GM19455 (cell line): ENCODE results near the gene NINL.
"Not testable (repeated sequence)": the region's sequence is repeated elsewhere in the genome, so short reads cannot be mapped to it uniquely, and the experiment has no call there.

Source experiments
- ATAC-seq: cut with Tn5 transposase; IDR thresholded peaks from one replicate; pipeline ENCODE4 v1.9.1; 2021; ENCODE audit not compliant: unreplicated experiment

NINL gene

GRCh38 chr20:25600632-25601031 lies 15.3 kb upstream of the NINL start:
- no peak for ATAC-seq

- no peak for ATAC-seq
Measured at GRCh38 chr20:25592135-25592852, 7.0 kb upstream of the NINL start.

- ATAC-seq: not testable (repeated sequence)
Measured at GRCh38 chr20:25590778-25591177, 5.4 kb upstream of the NINL start.

DNA sequence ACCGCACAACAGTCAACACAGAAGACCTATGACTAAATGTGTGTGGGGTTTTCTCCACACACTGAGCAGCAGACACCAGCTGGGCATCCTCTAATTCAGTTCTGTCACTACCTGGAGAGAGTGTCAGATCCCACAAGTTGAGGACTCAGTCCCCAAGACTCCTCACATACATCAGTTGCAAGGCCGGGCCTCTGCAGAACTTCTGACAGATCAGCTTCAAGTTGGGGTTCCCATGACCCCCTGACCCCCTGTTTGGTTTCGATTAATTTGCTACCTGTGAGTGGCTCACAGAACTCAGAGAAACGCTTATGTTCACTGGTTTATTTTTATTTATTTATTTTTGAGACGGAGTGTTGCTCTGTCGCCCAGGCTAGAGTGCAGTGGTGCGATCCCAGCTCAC lies 3.2 kb upstream of the NINL start:
- ATAC-seq: no peak

DNA sequence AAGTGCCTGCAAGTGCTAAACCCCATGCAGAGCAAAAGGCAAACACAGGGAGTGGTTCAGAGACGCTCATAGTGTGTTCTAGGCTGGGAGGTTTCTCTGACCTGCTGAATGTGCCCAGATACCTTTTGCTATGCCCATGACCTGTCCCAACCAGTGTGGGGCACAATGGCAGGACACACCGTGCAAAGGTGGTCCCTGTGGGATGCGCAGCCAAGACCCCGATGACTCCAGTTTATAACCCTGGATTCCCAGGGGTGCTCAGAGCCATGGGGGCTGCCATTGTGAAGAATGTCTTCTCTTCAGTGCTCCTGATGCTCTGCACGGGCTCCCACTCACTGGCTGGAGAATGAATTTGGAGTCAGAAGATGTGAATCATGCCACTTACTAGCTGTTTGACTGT lies 2.2 kb upstream of the NINL start:
- no peak for ATAC-seq

- ATAC-seq: no peak
Measured at GRCh38 chr20:25586877-25587276, 1.5 kb upstream of the NINL start.

GRCh38 chr20:25583607-25584006 lies 1.7 kb downstream of the NINL start:
- ATAC-seq: not testable (repeated sequence)

DNA sequence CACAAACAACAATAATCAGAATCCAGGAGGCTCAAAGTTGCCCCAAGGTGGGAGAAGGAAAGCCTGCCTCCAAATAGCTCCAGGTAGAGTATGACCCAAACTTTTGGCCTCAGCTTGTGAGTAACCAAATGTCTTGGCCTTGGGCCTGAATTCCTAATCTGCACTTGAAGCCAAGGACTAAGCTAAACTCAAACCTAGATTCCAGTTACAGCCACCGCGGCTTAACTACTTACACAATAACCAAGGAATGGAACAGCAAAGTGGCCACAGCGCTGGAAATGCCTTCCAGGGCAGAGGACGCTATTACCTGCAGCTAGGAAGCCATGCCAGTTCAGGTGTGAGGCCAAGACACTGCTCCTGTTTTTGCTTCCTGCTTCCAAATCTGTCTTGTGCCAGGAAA lies 4.6 kb downstream of the NINL start:
- no peak for ATAC-seq

GRCh38 chr20:25579081-25579770 lies 6.1 kb downstream of the NINL start:
- ATAC-seq: no peak

- ATAC-seq: no peak
Measured at GRCh38 chr20:25576783-25577530, 8.4 kb downstream of the NINL start.

DNA sequence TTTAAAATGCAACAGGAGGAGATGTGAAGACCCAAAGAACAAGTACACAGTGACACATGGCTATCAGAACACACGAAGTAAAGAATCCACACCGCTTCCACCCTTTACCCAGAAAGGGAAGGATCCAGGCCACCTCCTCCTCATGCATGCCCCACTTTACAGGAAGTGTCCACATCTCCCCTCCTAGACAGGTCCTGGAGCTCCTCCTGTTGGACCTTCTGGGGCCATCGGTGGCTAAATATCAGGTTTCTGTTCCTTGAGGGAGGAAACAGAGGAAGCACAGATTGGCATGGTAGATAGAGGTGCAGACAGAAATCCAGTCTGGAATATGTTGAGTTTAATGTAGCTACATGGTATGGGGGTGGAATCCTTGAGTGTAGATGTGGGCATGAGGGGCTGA lies 10.9 kb downstream of the NINL start:
- ATAC-seq: no peak

DNA sequence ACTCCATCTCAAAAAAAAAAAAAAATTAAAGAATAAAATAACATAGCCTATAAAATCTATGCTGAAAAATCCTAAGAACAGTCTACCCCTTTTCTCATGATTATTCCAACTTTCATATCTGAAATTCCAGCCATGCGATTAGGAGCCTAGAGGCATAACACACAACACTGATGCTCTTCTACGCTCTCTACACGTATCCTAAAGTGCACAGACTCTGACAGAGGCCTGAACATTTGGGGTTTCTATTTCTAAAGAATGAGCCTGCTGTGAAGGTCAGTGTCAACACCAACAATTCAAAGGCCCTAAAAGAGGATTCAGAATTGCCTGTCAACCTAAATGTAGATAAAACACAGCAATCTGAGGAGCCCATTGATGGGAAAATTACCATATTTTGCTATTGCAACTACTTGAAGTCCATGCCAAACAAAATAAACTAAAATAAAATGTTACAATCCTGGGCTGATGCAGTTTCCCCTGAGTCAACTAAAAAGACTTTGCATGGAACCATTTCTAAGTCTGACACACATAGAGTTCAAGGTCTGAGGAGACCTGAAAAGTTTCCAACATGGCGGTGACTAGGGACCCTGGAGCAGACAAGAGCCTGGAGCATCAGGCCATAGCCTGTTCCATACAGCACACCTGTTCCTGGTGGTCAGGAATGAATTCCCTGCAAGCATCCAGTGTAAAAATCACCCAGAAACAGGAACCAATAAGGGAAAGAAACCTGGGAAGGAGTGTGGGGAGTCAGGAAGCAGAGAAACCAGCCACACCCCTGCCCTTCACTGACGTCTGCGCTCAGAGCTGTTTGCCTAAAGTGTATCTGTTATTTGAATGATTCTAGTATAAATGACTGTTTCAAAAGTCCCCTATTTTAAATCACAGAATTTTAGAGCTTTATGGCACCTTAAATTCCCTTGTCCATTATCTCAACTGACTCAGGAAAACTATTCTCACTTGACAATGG lies 11.8 kb downstream of the NINL start:
- no peak for ATAC-seq

- ATAC-seq: no peak
Measured at GRCh38 chr20:25571817-25572216, 13.5 kb downstream of the NINL start.

- ATAC-seq: no peak
Measured at GRCh38 chr20:25571240-25571639, 14.1 kb downstream of the NINL start.

DNA sequence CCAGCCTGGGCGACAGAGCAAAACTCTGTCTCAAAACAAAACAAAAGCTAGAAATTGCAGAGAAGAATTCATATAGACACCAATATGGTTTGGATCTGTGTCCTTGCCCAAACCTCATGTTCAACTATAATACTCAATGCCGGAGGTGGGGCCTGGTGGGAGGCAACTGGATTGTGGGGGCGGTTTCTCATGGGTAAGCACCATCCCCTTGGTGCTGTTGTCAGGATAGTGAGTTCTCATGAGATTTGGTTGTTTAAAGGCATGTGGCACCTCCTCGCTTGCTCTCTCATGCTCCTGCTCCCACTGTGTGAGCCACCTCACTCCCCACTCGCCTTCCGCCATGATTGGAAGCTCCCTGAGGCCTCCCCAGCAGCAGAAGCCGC lies 15.2 kb downstream of the NINL start:
- no peak for ATAC-seq

GRCh38 chr20:25567286-25567685 lies 18.0 kb downstream of the NINL start:
- no peak for ATAC-seq

DNA sequence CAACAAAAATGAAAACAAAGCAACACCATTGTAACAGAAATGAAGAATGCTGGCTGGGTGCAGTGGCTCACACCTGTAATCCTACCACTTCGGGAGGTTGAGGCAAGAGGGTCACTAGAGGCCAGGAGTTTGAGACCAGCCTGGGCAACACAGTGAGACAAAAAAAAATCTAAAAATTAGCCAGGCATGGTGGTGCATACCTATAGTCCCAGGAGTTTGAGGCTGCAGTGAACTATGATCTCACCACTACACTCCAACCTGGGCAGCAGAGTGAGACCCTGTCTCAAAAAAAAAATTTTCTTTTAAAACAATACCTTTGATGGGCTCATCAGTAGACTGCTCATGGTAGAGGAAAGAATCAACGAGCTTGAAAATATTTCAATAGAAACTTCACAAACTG lies 18.5 kb downstream of the NINL start:
- no peak for ATAC-seq

DNA sequence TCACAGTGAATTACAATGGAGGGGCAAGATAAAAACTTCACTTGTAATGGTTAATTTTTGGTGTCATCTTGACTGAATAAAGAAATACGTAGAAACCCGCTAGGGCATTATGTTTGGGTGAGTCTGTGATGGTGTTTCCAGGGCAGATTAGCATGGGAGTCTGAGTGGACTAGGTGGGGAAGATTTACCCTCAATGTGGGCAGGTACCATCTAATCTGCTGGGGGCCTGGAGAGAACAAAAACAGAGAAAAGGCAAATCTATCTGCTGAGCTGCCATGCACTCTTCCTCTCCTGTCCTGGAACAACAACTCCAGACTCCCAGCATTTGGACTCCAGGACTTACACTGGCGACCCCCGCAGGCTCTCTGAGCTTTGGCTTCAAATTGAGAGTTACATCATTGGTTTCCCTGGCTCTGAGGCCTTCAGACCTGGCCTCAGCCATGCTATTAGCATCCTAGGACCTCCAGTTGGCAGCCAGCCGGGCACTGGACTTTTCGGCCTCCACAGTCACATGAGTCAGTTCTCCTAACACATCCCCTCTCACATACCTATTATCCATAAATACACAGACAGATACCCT lies 19.7 kb downstream of the NINL start:
- ATAC-seq: no peak

- no peak for ATAC-seq
Measured at GRCh38 chr20:25563876-25564275, 21.5 kb downstream of the NINL start.

GRCh38 chr20:25563362-25563761 lies 22.0 kb downstream of the NINL start:
- ATAC-seq: no peak

- not testable (repeated sequence) for ATAC-seq
Measured at GRCh38 chr20:25561771-25562170, 23.6 kb downstream of the NINL start.
